Tibial artery (tissue), 4 donors: ENCODE data around the gene BRICD5.

Experiments
- DNase-seq, 2 donors: peaks; one replicate each; pipeline ENCODE4 v3.0.0-alpha.2; 2019
- H3K27ac ChIP-seq, 2 donors: fragments of 200-600 bp; sonication (generic) in 1 of 2; 1 replicate in 1 of 2; 2 replicates in 1 of 2; pipeline ENCODE4 v1.5.1; 2018 to 2019; ENCODE audit warnings: mild to moderate bottlenecking in 1 of 2
- H3K27me3 ChIP-seq, 2 donors: fragments of 200-600 bp; sonication (generic) in 1 of 2; one replicate each; pipeline versions ENCODE4 v1.5.1 to v1.6.0; 2016 to 2019
- H3K36me3 ChIP-seq, 3 donors: fragments of 200-600 bp; sonication (generic) in 2 of 3; one replicate each; pipeline ENCODE4 v1.5.1; 2016 to 2019; ENCODE audit warnings: mild to moderate bottlenecking in 2 of 3
- H3K4me1 ChIP-seq, 4 donors: fragments of 200-600 bp; sonication (generic) in 2 of 4; 1 replicate in 3 of 4; 2 replicates in 1 of 4; pipeline ENCODE4 v1.5.1; 2016 to 2019
- H3K4me3 ChIP-seq, 2 donors: fragments of 200-600 bp; sonication (generic) in 1 of 2; 1 replicate in 1 of 2; 2 replicates in 1 of 2; pipeline ENCODE4 v1.5.1; 2018 to 2019; ENCODE audit warnings: mild to moderate bottlenecking in 2 of 2
- H3K9me3 ChIP-seq, 3 donors: fragments of 200-600 bp; sonication (generic) in 1 of 3; one replicate each; pipeline ENCODE4 v1.5.1; 2016 to 2019
- CTCF ChIP-seq, 2 experiments: fragments of 200-600 bp in 1 of 2; fragments of 450-650 bp in 1 of 2; IDR thresholded peaks; one replicate each; pipeline ENCODE4 v1.5.1; 2017 to 2019; ENCODE audit warnings: antibody characterized with exemption in 2 of 2, mild to moderate bottlenecking in 1 of 2, moderate library complexity in 1 of 2
- intact Hi-C: fragments of 100-400 bp; cut with DNase I; formaldehyde crosslinking; loops from one replicate; pipeline ENCODE4 v1.15.0; 2023; ENCODE audit warnings: low total_unique reads

The BRICD5 gene

GRCh38 chr16:2191446-2191706 lies 19.3 kb downstream of the BRICD5 start:
- H3K9me3 ChIP-seq, result no peaks in the 10 kb centered on the region
- H3K36me3 ChIP-seq, result no peaks in the 10 kb centered on the region
- peaks cover 0 to 14% (median 13%) of the 10 kb centered on the region in 4 donors for H3K4me1 ChIP-seq
- no peak for DNase-seq
- intact Hi-C loops, result no loop called here
- H3K4me3 ChIP-seq, result no peak overlapping the region
- H3K27ac ChIP-seq, result no peak overlapping the region
- no peak for TF ChIP-seq CTCF (IDR thresholded peaks at IDR 0.05)
- peaks cover 0 to 40% of the 10 kb centered on the region in 2 donors for H3K27me3 ChIP-seq

- intact Hi-C loops, result no loop called here
- no peak for DNase-seq
Measured at GRCh38 chr16:2190659-2191445, 19.8 kb downstream of the BRICD5 start.

GRCh38 chr16:2190002-2190658 lies 20.5 kb downstream of the BRICD5 start:
- TF ChIP-seq CTCF (IDR thresholded peaks at IDR 0.05), result no peak
- DNase-seq, result no peak
- H3K27me3 ChIP-seq, result peaks cover 0 to 31% of the 10 kb centered on the region in 2 donors
- H3K27ac ChIP-seq, result no peak overlapping the region
- intact Hi-C loops, result no loop called here
- peaks cover 0 to 3% (median 2%) of the 10 kb centered on the region in 4 donors for H3K4me1 ChIP-seq
- no peak overlapping the region for H3K4me3 ChIP-seq
- H3K36me3 ChIP-seq, result no peaks in the 10 kb centered on the region
- H3K9me3 ChIP-seq, result no peaks in the 10 kb centered on the region

More at GRCh38 chr16:2190659-2191445, 19.8 kb downstream of the BRICD5 start:
- Histone ChIP-seq H3K4me1 (peaks cover 0 to 10% (median 9%) of the 10 kb centered on the region in 4 donors), H3K27me3 (peaks cover 0 to 35% of the 10 kb centered on the region in 2 donors), H3K36me3 (no peaks in the 10 kb centered on the region), H3K4me3 (no peak overlapping the region), H3K9me3 (no peaks in the 10 kb centered on the region), H3K27ac (no peak overlapping the region)
- TF ChIP-seq CTCF (IDR thresholded peaks at IDR 0.05), result no peak

GRCh38 chr16:2189252-2189893 lies 21.3 kb downstream of the BRICD5 start:
- Histone ChIP-seq H3K9me3 (no peaks in the 10 kb centered on the region), H3K4me1 (no peaks in the 10 kb centered on the region), H3K27me3 (peaks cover 0 to 26% of the 10 kb centered on the region in 2 donors), H3K4me3 (no peak overlapping the region), H3K27ac (no peak overlapping the region), H3K36me3 (no peaks in the 10 kb centered on the region)
- DNase-seq, result no peak
- TF ChIP-seq CTCF (IDR thresholded peaks at IDR 0.05), result no peak
- intact Hi-C loops, result no loop called here

- Histone ChIP-seq H3K27me3 (peaks cover 0 to 16% of the 10 kb centered on the region in 2 donors), H3K4me3 (no peak overlapping the region), H3K36me3 (no peaks in the 10 kb centered on the region), H3K9me3 (no peaks in the 10 kb centered on the region), H3K27ac (no peak overlapping the region), H3K4me1 (no peaks in the 10 kb centered on the region)
- no peak for TF ChIP-seq CTCF (IDR thresholded peaks at IDR 0.05)
- DNase-seq, result no peak
- intact Hi-C loops, result no loop called here
Measured at GRCh38 chr16:2188395-2188794, 22.3 kb downstream of the BRICD5 start.
